GM19240 (cell line): Measurements from ENCODE around the gene HACD2.
"Not testable (repeated sequence)": the region's sequence is repeated elsewhere in the genome, so short reads cannot be mapped to it uniquely, and the experiment has no call there.

Experiments
- DNase-seq: peaks from one replicate; pipeline ENCODE4 v3.0.0; 2011; ENCODE audit warnings: low spot score; ENCODE audit not compliant: insufficient read length

HACD2 gene

DNA sequence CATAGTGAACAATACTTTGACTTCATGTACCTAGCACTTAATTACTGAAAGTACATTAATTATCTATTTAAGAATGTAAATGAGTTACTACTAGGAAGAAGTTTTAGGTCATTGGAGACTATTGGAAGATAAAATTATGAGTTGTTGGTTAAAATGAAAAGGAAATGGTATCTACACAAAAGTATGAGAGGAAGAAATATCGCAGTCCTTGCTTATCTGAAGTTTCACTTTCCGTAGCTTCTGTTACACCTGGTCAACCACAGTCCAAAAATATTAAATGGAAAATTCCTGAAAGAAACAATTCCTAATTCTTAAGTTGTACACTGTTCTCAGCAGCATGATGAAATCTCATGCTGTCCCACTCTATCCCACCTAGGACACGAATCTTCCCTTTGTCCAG is 57.8 kb downstream of the HACD2 start:
- DNase-seq = no peak

DNA sequence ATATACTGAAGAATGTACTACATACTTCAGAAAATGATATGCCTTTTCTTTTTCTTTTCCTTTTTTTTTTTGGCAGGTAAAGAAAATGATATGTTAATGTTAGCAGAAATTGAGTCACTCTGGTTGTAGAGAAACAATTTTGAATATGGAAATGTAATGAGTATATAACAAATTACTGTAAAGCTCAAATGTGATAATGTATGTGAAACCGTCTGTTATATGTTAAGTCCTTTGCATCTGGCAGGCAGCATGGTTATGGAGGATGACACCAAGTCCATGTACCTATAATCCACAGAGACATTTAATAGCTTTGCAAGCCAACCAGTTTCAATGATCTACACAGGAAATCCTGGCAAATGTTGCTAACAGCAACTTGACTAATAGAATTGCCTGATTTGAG is 58.4 kb downstream of the HACD2 start:
- no peak for DNase-seq

DNA sequence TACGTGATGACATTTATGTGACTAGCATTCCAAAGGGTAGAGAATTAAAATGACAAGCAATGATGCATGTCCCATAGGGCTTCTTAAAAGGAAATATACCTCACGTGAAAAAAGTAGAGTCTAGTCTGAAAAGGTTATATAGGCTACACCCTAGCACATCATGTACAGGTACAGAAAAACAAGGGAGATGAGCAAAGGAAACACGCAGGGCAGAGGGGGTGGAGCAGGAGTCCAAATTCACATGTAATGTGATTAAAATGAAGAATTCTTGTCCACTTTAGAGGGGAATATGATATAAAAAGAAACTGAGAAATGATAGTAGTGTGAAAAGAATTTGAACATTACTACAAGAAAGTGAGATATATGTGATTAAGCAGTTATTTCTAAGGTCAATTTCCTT is 59.4 kb downstream of the HACD2 start:
- DNase-seq = no peak

DNA sequence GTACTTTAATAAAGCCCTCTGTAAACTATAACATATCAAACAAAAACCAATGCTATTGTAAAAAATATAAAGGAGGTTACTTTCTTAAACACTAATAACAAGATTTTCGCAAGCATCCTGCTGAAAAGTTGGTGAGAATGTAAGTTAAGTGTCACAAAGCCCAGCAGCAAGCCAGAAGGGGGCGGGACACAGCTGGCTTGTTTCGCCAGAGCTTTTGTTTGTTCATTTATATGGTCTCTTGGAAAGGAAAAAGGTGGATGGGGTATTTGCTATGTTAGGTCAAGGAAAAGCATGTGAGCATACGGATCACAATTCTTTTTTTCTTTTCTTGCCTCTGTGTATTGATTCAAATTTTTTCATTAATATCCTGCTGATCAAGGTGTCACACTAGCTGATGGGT is 59.9 kb downstream of the HACD2 start:
- no peak for DNase-seq

DNA sequence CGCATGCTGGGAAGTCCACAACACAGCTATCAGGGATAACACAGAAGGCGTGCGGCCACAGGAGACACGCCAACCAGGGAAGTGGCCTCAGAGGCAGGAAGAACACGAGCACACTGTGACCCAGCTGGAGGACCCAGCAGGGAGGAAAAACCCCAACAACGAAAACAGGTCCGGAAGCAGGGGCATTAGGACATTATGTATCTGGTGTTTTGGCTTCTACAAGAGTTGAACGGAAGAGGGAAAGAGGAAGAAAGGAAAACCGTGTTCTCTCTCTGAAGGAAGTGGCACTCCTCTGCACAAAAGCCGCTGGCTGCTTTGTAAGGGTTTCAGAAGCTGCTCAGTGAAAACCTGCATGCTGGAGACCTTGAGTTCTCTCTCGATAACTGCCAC is 61.8 kb downstream of the HACD2 start:
- DNase-seq = no peak

DNA sequence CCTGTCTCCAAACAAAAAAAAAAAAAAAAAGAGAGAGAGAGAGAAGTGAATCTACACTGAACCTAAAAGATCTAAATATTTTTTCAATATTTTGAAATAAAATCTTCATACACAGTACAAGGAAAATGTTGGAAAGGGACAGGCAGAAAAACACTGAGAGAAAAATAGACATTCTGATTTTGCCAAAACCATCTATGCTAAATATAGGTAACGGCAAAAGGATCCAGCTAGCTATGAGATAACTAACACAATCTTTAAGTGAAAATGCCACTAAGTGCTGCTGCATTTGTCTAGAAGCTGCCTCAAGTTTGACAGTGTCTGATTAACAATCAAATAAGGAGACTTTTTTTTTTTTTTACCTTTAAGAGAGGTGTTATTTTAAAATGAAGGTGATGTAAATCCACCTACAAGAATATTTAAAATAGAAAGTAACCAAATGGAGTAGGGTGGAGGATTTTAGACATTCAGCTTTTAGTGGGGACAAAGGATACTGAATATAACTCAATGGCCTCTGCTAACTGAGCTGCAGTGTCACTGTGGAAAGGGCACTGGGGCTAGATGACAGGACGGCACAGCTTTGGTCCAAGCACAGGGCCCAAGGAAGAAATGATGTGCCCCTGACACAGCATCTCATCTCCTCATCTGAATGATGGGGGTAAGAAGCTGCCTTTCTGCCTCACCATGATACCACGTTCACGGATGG is 62.4 kb downstream of the HACD2 start:
- no peak for DNase-seq

DNA sequence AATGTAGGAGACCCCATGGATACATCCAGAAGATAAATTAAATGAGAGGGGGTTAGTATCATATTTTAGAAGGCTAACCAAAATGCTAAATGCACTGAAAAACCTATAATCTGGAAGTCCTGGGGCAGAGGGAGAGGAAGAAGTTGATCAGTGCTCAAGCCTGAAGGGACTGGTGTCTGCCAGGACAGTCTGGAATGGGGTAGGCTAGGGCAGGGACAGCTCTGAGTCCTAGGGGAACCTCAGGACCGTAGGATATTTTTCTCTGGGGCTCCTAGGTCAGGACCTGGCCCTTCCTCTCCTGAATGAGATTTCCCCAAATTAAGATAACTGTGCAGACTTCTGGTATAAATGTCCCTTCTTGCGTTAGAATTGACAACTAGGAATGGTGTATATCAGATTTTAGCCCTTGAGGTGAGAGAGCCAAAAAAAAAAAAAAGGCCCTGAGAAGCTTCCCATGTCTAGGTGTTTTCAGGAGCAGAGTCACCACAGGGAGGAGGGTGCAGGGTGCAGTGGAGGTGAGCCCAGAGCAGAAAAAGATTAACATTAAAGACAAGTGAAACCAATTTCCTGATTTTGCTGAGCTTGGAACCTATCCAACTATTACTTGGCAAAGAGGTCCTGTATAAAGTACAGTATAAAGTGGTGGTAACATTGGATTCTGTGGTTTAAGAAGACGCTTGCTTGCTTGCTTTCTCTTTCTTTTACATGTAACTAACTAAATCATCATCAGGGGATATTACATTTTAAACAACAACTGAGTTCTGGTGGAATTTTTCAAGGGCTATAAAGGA is 63.5 kb downstream of the HACD2 start:
- no peak for DNase-seq

DNA sequence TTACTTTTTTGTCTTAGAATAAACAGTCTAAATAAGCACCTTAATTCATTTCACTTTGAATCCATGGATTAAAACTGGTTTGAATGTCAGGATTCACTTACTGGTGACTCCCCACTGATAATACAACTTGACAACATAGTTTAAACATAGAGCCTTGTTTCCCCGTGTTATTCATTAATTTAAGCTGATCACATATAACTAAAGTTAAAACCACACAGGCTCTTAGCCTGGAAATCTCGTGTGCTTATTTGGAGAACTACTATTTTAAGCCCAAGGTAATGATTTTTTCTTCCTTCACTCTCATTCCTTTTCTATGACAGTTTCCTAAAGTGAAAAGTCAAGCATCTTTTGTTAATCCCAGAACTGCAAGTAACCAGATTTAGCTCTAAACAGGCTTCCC is 64.2 kb downstream of the HACD2 start:
- no peak for DNase-seq

DNA sequence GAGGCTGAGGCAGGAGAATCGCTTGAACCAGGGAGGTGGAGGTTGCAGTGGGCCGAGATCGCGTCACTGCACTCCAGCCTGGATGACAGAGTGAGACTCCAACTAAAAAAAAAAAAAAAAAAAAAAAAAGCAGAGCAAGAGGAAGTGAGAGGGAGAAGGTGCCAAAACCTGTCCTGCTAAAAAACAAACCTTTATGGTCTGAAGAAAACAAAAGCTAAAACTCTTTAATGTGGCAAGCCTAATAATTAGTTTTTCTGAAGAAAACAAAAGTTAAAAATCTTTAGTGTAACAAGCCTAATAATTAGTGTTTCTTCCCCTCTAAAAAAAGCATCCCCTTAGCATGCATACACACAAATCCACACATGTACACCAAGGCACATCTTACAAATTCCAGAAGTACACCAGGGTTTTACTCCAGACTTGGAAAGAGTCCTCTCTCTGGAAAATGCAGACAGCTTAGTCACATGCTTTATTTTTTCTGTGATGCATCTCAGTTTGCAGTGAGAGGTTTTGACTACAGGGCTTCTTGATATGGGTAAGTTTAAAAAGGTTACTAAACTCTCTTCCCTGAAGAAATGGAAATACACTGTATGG is 65.9 kb downstream of the HACD2 start:
- no peak for DNase-seq

DNA sequence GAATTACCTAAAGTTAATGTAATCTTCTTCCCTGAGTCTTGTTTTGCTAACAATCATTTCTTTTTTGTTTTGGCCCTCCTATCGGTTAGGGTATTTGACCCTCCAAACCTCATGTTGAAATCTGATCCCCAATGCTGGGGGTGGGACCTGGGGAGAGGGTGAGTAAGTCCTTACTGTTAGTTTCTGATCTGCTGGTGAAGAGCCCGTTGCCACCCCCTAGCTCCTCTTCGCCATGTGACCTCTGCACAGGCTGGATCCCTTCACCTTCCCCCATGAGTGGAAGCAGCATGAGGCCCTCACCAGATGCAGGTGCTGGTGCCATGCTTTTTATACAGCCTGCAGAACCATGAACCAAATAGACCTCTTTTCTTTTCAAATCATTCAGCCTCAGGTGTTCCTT is 73.1 kb downstream of the HACD2 start:
- DNase-seq = no peak

DNA sequence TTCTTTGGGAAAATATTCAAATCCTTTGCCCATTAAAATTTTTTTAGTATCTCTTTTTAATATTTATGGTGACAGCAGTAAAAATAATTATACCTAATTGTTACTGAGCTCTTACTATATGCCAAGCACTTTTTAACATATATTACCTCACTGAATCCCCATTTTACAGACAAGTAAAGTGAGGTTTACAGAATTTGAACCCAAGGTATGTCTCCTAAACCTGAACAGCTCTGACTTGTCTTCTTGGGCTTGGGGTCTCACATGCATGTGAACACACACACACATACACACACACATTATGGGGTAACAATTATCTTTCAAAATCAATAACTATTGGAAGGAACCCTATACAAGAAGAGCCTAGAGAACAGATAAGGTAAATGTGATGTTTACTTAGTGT is 73.8 kb downstream of the HACD2 start:
- DNase-seq = no peak

DNA sequence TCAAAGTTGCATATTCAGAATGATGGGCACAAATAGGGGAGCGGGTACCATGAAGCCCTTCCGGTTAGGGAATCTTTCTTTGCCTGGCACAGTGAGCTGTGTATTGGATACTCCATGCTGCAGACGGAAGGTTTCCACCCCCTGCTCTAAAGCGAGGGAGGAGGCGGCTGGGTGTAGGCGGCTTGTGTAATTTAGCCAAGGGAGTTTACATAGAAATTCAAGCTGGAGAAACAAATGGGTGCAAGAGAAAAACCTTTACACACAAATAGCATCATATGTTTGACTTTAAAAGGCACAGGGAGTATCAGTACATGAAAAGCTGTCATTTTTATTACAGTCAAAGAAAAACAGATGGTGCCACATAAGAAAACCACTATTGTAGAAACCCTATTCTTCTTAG is 76.7 kb downstream of the HACD2 start:
- no peak for DNase-seq

DNA sequence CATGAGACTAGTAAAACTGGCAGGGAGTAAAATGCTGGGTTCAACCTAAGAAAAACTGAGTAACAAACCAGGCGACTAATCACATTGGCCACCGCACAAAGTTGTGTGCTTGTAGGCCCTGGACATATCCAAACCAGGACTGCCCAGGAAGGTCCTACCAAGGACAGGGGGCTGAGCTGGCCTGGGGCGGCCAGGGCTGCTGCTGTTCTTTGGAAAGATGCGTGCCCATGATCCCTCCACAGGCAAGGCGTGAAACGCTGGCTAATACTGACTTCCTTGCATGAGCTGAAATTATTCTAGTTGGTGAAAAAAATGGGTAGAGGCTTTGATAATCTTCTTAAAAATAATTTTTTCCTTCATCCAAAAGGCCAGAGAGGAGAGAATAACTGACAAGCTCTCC is 79.0 kb downstream of the HACD2 start:
- no peak for DNase-seq

DNA sequence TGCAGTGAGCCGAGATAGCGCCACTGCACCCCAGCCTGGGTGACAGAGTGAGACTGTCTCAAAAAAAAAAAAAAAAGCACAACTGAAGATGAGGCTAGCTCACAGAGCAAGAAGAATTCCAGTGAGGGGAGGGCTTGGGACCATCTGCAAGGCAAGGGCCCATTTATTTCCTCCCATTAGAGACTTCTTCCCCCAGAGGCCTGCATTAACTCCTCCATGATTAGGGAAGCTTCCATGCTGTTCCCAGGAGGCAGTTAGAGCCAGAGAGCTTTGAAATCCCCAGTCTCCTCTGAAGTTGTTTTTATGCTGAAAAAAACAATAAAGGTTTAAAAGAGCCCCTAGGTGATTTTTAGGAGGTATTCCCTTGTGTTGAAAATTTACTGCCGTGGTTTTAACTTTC is 81.7 kb downstream of the HACD2 start:
- no peak for DNase-seq

DNA sequence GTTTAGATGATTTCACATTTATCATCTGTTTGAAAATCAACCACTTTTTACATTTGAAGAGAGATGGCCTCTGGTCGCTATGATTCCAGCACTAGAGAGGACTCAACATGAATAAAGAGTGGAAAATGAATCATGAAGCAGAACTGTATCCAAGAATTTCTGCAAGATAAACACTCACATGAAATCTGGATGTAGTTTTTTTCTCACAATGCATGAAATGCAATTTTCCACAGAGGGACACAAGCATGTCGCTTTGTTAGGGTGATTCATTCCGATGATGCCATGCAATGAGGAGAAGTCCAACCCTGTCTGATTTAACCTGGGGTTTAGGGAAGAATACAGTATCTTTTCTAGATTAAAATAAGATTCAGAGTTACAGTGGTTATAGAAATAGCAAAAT is 85.5 kb downstream of the HACD2 start:
- DNase-seq = no peak

DNA sequence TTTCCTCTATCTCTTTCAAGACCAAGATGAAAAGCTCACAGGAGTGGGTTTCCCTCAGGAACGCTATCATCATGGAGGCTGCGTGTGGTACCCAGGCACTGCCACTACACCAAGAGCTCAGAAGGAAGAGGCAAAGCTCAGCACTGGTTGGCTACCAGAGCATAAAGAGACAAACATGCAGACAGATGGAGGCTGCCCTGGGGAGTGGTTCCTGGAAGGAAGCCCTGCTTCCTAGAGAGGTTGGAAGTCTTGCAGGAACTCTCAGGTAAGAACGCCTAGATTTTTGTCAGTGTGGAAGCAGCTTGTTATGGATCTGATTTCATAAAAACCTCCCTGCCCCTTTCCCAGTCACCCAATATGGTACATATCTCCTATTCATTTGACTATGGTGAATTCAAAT is 86.1 kb downstream of the HACD2 start:
- no peak for DNase-seq

DNA sequence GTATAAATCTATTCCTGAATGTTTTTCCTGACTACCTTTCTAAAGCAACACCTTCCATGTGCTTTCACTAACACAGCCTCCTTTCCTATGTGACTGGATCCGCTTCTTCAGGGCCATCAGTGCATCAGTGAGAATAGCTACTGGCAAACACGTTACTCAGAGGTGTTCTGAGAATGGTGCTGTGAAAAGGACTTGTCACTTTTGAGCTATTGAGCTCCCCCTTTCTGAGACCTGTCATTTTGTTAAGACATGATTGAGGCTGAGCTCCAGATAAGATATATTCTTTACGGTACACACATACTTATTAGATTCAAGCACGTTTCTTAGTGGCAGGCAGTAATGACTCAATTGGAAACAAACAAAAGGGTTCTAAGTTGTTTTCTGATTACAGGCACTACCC is 90.9 kb downstream of the HACD2 start:
- DNase-seq = no peak

DNA sequence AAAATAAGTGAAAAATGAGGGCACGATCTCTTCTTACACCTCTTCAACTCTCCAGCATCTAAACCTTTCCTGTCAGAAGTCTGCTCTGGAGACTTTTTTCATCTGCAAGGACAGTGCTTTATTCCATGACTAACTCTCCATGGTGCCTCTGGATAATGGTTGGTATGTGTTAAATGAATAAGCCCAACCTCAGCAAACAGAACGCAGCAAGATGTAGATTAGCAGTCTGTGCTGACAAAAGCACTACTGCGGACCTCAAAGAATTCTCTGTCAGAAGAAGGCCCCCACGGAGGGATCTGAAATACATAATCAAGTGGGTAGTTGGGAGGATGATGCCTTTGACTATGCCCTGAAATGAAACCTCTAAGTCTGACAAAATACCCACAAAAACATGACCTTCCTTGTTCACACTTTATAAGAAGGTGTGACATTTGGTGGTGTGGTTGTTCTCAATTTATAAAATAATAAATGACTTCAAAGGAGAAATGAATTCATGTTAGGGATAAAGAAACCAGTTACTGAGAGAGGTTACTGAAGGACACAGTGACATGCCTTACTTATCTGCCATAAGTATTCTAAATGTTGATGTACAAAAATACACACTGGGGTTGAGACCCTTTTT is 92.8 kb downstream of the HACD2 start:
- no peak for DNase-seq

DNA sequence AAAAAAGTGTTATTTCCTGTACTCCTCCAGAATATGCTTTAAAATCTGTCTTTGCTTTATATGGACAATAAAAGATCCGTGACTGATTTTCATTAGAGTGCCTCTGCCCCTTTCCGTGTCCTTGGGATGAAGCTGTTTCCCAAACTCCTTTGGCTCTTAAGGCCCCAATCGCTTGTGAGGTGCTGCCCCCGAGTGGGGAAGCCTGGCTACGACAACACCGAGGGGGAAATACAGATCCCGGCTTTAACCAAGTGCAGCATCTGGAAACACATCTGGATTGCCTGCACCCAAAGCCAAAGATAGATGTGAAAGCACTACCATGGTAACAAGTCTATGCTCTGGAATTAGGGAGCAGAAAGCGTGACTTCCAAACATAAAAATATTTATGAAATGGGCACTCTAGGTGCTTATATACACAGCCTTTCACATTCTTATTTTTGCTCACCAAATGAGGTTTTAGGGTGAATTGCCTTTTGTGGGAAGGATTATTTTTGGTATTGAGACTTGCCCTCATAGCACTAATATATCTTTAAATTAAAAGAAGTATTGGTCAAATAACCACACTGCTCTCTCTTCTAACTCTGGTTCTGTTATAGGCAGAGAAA is 95.4 kb downstream of the HACD2 start:
- peak; percentile 40 for DNase-seq

DNA sequence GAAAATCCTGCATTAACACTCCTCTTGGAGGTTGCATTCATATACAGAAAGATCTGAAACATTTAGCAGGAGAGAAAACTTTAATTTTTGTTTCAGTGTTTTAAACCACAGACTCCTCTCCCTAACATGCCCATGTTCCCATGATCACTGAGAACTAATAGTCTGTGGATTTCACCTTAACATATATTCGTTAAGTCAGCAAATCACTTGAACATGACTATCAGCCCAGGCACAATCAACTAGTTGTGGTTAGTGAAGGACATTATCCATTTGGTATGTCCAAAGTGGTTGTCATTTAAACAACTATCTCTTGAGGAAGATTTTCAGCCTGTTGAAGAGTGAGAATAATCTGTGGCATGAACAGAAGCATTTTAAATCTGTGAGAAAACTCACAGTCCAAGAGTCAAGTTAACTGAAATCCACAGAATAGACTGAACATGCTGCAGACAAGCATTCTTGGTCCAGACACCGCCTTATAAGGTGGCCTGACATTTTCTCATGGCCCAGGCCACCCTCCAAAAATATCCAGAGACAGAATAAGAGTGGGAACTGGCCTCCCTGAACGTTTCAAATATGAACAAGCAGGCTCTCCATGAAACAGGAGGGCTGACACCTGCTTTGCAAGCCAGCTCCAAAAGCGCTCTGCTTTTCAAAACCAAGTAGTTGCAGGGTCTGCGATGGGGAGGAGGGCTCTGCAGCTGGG is 96.1 kb downstream of the HACD2 start:
- DNase-seq = no peak

DNA sequence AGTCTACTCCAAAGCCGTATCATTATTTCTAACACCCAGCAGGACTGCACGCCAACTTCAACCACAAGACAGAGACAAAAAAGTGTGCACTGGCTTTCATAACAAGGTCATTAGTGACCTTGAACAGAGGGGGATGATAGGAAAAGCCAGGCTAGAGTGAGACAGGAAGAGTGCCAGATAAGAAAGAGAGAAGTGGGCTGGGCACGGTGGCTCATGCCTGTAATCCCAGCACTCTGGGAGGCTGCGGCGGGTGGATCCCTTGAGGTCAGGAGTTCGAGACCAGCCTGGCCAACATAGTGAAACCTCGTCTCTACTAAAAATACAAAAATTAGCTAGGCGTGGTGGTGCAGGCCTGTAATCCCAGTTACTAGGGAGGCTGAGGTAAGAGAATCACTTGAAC is 97.8 kb downstream of the HACD2 start:
- not testable (repeated sequence) for DNase-seq
